ENCODE data around the gene ESPNL. TPM values are rescaled to one million over a fixed set of nuclear protein-coding genes. Genes with fewer than 3 reads are reported as not detected.

The ESPNL gene
- polyA plus RNA-seq, 3 donors from 2014 or later: not detected

- no peak overlapping the region for H3K4me3 Mint-ChIP-seq
- peak; percentile 14 to 30 (median 28) for DNase-seq
- no peaks in the 10 kb centered on the region for H3K27me3 Mint-ChIP-seq (ENCODE audit: low read depth in 3 of 3)
- no peak overlapping the region for H3K27ac Mint-ChIP-seq
- H3K4me1 Mint-ChIP-seq: no peaks in the 10 kb centered on the region
- H3K9me3 Mint-ChIP-seq: no peaks in the 10 kb centered on the region
- peaks cover 0 to 4% (median 0%) of the 10 kb centered on the region in 3 donors for H3K36me3 Mint-ChIP-seq
These were observed 1.9 kb upstream of the ESPNL start for GRCh38 chr2:238097988-238098871.

- no peak overlapping the region for H3K4me3 Mint-ChIP-seq
These were observed 1.0 kb upstream of the ESPNL start for GRCh38 chr2:238098901-238099713.

GRCh38 chr2:238099714-238100048 is 459 bp upstream of the ESPNL start:
- Mint-ChIP-seq H3K36me3 (peaks cover 0 to 4% (median 0%) of the 10 kb centered on the region in 3 donors), H3K27me3 (ENCODE audit: low read depth in 3 of 3) (no peaks in the 10 kb centered on the region), H3K9me3 (no peaks in the 10 kb centered on the region), H3K4me3 (no peak overlapping the region), H3K27ac (no peak overlapping the region), H3K4me1 (no peaks in the 10 kb centered on the region)
- no peak for DNase-seq

More at GRCh38 chr2:238098901-238099713, 1.0 kb upstream of the ESPNL start:
- Mint-ChIP-seq H3K36me3 (peaks cover 0 to 4% (median 0%) of the 10 kb centered on the region in 3 donors), H3K4me1 (no peaks in the 10 kb centered on the region), H3K27me3 (ENCODE audit: low read depth in 3 of 3) (no peaks in the 10 kb centered on the region), H3K9me3 (no peaks in the 10 kb centered on the region), H3K27ac (peak overlapping the region in 1 of 6 donors; percentile 28)
- DNase-seq: no peak

- no peak for DNase-seq
These were observed 956 bp downstream of the ESPNL start for GRCh38 chr2:238100821-238101771.

GRCh38 chr2:238101891-238102841 is 2.0 kb downstream of the ESPNL start:
- no peak overlapping the region for H3K27ac Mint-ChIP-seq
- DNase-seq: no peak
- H3K36me3 Mint-ChIP-seq: no peaks in the 10 kb centered on the region
- H3K9me3 Mint-ChIP-seq: no peaks in the 10 kb centered on the region
- no peaks in the 10 kb centered on the region for H3K4me1 Mint-ChIP-seq
- peaks cover 0 to 1% (median 0%) of the 10 kb centered on the region in 3 donors for H3K27me3 Mint-ChIP-seq (ENCODE audit: low read depth in 3 of 3)
- H3K4me3 Mint-ChIP-seq: no peak overlapping the region

More at GRCh38 chr2:238100821-238101771, 956 bp downstream of the ESPNL start:
- Mint-ChIP-seq H3K27me3 (ENCODE audit: low read depth in 3 of 3) (no peaks in the 10 kb centered on the region), H3K27ac (no peak overlapping the region), H3K9me3 (no peaks in the 10 kb centered on the region), H3K4me1 (no peaks in the 10 kb centered on the region), H3K4me3 (no peak overlapping the region), H3K36me3 (no peaks in the 10 kb centered on the region)

GRCh38 chr2:238102865-238103264 is 2.7 kb downstream of the ESPNL start:
- H3K27ac Mint-ChIP-seq: no peak overlapping the region
- H3K36me3 Mint-ChIP-seq: no peaks in the 10 kb centered on the region
- H3K4me3 Mint-ChIP-seq: no peak overlapping the region
- DNase-seq: no peak
- H3K9me3 Mint-ChIP-seq: no peaks in the 10 kb centered on the region
- peaks cover 0 to 5% (median 0%) of the 10 kb centered on the region in 3 donors for H3K27me3 Mint-ChIP-seq (ENCODE audit: low read depth in 3 of 3)
- no peaks in the 10 kb centered on the region for H3K4me1 Mint-ChIP-seq

- Mint-ChIP-seq H3K27me3 (ENCODE audit: low read depth in 3 of 3) (peaks cover 0 to 5% (median 0%) of the 10 kb centered on the region in 3 donors), H3K4me1 (peaks cover 0 to 2% of the 10 kb centered on the region in 2 donors), H3K9me3 (no peaks in the 10 kb centered on the region), H3K36me3 (no peaks in the 10 kb centered on the region), H3K4me3 (no peak overlapping the region), H3K27ac (no peak overlapping the region)
- DNase-seq: no peak
These were observed 3.5 kb downstream of the ESPNL start for GRCh38 chr2:238103465-238104225.

- Mint-ChIP-seq H3K9me3 (no peaks in the 10 kb centered on the region), H3K27me3 (ENCODE audit: low read depth in 3 of 3) (peaks cover 0 to 5% (median 1%) of the 10 kb centered on the region in 3 donors), H3K4me1 (peaks cover 0 to 2% of the 10 kb centered on the region in 2 donors), H3K4me3 (no peak overlapping the region), H3K36me3 (no peaks in the 10 kb centered on the region), H3K27ac (no peak overlapping the region)
- no peak for DNase-seq
These were observed 4.1 kb downstream of the ESPNL start for GRCh38 chr2:238104226-238104690.

- H3K4me1 Mint-ChIP-seq: peaks cover 0 to 2% of the 10 kb centered on the region in 2 donors
- H3K36me3 Mint-ChIP-seq: no peaks in the 10 kb centered on the region
- peaks cover 2 to 5% (median 2%) of the 10 kb centered on the region in 3 donors for H3K27me3 Mint-ChIP-seq (ENCODE audit: low read depth in 3 of 3)
- no peak overlapping the region for H3K4me3 Mint-ChIP-seq
- no peak overlapping the region for H3K27ac Mint-ChIP-seq
- no peaks in the 10 kb centered on the region for H3K9me3 Mint-ChIP-seq
- DNase-seq: no peak
These were observed 4.7 kb downstream of the ESPNL start for GRCh38 chr2:238104691-238105371.

- no peak overlapping the region for H3K4me3 Mint-ChIP-seq
- no peak overlapping the region for H3K27ac Mint-ChIP-seq
- peaks cover 2 to 5% (median 2%) of the 10 kb centered on the region in 3 donors for H3K27me3 Mint-ChIP-seq (ENCODE audit: low read depth in 3 of 3)
- H3K9me3 Mint-ChIP-seq: no peaks in the 10 kb centered on the region
- DNase-seq: no peak
- H3K36me3 Mint-ChIP-seq: no peaks in the 10 kb centered on the region
- H3K4me1 Mint-ChIP-seq: peaks cover 0 to 2% of the 10 kb centered on the region in 2 donors
These were observed 5.6 kb downstream of the ESPNL start for GRCh38 chr2:238105506-238106338.

- Mint-ChIP-seq H3K9me3 (no peaks in the 10 kb centered on the region), H3K4me1 (peaks cover 0 to 2% of the 10 kb centered on the region in 2 donors), H3K36me3 (no peaks in the 10 kb centered on the region), H3K27me3 (ENCODE audit: low read depth in 3 of 3) (peaks cover 2 to 5% (median 2%) of the 10 kb centered on the region in 3 donors), H3K27ac (no peak overlapping the region), H3K4me3 (no peak overlapping the region)
- no peak for DNase-seq
These were observed 6.2 kb downstream of the ESPNL start for GRCh38 chr2:238106339-238106697.
